HG02970 (cell line): ENCODE measurements around the gene LRRC18.

Experiments used
- ATAC-seq: cut with Tn5 transposase; IDR thresholded peaks from one replicate; pipeline ENCODE4 v1.9.1; 2021; ENCODE audit warnings: mild to moderate bottlenecking, moderate library complexity, moderate number of reproducible peaks; ENCODE audit not compliant: unreplicated experiment, low FRiP score

Gene LRRC18

DNA sequence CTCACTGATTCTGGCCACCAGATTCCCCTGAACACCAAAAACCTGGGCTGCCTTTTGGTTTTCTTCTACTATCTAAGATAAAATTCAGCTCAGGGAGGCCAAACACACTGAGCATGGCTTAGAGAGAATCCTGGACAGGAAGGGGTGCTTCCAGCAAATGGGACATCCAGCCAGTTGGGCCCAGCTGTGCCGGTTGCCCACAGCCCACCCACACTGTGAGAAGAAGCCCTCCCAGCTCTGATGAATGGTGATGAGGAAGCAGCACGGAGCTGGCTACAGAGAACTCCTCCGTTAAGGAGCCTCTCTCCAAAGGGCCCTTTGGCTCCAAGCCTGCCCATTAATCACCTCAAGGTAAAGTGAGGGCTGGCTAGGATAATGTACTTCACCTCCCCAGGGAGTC is 15.9 kb downstream of the LRRC18 start:
- no peak for ATAC-seq

DNA sequence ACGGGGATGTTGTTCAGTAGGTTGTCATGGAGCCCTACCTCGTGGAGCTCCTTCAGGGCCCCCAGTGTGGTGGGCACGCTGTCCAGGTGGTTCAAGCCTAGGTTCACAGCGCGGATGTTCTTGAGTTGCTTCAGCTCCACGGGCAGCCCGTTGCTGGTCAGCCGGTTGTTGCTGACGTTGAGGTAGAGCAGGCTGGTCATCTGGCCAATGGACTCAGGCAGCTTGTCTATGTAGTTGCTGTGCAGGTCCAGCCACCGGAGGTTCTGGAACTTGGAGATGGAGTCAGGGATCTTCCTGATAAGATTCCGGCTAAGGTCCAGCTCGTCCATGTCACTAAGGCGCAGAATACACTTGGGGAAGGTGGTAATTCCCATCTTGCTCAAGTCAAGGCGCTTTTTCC is 26.0 kb downstream of the LRRC18 start:
- no peak for ATAC-seq

DNA sequence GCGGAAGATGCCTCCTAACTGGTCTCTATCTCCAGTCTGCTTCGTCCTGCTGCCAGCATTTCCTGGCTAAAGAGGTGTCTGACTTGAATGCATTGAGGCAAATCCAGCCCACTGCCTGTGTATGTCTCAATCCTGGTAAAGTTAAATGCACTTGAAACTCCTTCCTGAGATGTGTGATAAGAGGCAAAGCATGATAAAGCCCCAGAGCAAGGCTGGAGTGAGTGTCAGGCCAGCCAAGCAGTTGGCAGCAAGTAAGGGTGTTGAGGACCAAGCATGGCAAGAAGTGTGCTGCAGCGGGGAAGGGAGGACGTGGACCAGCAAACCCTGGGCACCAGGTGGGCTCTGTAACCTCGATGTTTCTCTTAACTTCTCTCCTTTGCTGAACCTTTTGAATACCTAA is 29.1 kb downstream of the LRRC18 start:
- no peak for ATAC-seq

DNA sequence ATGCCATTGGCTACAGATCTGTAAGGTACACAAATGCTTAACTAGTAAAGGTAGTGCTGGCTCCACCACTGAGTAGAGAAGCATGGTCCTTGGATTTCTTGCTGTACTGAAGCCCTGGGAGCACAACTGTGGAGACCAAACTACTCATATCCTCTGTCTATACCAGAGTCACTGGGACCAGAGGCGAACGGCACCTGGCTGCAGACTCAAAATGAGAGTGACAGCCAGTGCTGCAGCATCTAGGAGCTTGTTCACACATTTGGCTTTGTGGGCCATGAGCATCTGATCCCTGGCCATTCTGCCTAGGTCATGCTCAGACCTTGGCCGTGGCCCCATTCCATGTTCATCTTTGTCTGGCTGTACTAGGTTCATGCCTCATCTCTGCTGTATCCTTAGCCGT is 31.9 kb downstream of the LRRC18 start:
- no peak for ATAC-seq

DNA sequence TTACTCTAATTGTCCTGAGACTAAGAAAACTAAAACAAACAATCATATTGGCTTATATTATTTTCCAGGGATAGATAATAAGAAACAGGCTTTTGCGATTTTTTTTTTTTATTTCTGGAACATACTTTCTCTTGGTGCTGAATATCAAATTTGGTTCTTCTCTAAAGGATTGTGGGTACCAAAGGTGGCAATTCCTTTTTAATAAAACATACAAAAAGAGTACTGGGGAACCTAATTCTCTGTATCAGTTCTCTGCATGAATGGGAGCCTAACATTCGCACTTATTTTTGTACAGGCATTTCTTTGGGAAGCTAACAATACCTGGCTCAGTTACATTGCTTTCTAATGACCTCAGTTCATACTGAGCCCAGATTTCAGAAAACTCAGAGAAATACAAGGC is 32.8 kb downstream of the LRRC18 start:
- ATAC-seq = no peak

DNA sequence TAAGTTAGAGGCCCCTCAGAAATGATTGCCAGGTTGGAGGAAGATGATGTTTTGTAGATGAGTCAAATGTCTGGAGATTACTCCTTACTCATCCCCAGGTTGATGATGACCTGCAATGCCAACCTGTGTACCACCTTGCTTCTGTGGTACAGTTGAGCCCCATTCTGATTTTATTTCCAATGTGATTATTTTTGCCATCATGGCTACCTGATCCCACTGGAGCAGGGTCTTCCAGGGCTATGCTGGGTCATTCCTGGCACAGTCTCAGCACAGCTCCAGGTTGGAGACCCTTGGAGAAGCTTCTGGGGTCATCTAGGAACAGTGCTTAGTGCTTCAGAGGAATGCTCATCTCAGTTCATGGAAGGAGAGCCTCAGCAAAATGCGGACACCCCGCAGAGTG is 34.3 kb downstream of the LRRC18 start:
- no peak for ATAC-seq

DNA sequence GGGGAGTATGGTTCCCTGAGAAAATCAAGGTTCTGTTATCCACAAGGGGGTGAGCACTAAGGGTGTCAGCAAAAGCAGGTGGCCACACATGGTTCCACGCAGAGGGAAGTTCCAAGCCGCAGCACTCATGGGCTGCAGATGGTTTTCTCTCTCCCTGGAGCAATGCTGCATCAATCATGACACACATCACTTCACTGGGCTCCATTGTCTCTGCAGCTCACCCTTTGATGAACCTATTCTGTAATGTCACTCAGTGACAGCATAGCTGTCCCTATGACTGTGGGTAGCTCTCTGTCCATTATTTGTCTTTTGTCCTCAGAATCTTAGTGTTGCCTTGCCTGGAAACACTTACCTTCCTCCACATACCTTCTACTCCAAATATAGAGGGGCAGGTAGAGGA is 34.8 kb downstream of the LRRC18 start:
- no peak for ATAC-seq

DNA sequence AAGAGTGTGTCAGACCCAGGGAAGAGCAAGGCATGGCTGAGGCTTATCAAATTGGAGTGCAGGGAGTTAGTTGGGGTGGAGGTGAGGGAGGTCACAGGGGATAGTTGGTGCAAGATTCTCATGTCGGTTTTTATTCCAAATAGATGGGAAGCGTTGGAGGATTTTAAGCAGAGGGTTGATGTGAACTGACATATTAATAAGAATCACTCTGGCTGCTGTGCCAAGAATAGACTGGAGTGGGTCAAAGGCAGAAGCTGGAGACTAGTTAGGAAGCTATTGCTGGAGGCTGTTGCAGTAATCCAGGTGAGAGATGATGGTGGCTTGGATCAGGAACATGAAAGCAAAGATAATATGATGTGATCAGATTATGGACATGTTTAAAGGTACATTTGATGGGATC is 36.5 kb downstream of the LRRC18 start:
- ATAC-seq = no peak

DNA sequence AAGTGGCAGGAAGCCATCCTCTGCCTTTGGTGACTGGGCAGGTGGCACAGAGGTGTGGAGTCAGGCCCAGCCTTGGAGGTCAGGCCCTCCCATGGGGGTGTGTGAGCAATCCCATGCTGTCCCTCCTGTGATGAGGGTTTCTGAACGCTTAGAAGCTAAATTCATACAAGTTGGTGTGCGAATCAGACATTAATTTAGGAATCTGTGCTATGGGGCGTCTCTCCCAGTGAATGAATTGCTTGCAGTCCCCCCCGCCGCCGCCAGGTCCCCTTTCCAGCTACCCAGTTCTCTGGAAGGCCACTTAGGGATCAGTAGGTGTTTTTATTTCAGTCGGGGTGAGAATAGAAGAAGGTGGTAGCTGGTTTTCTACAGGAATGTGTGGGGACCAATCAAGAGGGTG is 37.5 kb downstream of the LRRC18 start:
- ATAC-seq = no peak

DNA sequence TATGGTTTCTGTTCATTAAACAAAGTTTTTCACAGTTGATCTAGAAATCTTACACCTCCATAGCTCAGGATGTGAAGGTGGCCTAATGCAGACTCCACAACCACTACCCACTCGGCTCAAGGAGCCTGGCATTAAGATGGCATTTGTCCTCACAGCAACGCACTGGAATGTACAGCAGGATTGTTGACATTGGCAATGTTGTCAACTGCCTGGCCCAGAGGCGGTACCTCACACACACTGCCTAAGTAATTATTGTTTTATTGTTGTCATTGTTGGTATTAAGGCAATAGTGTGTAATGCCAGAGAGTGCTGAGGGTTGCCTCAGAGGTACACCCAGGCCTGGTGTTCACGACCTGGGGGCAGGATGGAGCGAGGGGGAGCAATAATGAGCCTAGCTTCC is 38.3 kb downstream of the LRRC18 start:
- no peak for ATAC-seq

DNA sequence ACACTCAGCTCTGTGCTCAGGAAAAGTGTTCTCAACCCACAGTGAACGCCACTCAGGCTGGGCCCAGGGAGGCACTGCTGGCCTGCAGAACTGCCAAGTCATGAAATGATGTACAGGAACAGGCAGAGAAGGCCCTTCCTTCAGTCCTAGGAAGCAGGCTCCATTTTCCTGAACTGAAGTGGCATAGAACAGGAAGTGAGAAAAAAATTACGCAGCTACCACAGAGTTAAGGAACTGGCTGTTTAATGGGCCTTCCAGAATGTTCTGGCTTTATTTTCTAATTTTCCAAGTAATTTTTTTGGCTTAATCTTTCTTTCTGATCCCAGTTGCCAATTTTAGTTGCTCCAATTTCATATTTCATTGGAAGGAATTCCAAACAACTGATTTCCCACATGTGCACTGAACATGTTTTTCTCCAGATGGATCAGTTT is 39.3 kb downstream of the LRRC18 start:
- ATAC-seq = no peak

DNA sequence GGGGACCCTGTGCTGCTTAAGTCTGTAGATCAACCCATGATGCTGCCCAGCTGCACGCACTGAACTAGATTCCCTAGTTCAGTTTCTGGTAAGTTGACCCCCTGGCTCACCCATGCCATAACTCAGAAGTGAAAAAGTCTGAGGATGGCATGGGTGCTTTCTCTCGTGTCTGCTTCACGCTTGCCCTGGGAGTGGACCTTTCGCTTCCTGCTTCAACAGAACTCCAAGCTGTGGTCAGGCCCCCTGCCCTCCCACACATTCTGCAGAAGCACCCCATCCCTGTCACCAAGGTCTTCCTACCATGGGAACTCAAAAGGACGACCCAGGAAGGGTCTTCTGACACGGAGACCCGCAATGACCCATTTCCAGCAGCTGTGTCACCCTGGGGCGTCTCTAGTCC is 39.9 kb downstream of the LRRC18 start:
- ATAC-seq = no peak

DNA sequence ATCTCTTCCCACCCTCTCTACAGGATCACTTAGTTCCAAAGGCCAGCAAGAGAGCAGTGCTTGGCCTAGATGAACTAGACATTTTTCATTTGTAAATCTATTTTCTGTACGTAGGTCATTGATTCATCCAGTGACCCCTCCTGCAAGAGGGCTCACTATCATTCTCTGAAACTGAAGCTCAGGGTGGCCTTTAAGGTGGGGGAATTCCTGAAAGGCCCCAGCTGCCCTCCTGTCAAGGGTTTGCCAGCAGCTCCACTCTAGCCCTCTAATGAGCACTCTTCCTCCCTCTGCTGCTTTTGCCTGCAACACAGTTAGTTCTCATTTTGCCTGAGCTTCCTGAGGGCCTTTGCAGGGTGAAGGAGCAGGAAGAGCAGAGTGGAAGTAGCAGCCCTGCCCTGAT is 41.2 kb downstream of the LRRC18 start:
- ATAC-seq = no peak

DNA sequence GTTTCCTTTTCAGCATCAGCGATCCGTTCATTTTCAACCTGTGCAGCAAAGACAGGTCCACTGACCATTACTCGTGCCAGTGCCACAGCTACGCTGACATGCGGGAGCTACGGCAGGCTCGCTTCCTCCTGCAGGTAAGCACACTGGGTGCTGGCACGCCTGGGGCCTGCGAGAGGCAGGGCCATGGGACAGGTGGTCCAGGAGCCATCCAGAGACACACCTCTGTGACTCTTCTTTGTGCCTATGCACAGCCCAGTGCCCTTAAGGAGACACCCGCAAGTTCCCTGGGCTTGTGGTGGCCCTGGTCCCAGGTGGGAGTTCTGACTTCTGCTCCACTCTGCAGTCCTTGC is 42.2 kb downstream of the LRRC18 start:
- ATAC-seq = no peak

DNA sequence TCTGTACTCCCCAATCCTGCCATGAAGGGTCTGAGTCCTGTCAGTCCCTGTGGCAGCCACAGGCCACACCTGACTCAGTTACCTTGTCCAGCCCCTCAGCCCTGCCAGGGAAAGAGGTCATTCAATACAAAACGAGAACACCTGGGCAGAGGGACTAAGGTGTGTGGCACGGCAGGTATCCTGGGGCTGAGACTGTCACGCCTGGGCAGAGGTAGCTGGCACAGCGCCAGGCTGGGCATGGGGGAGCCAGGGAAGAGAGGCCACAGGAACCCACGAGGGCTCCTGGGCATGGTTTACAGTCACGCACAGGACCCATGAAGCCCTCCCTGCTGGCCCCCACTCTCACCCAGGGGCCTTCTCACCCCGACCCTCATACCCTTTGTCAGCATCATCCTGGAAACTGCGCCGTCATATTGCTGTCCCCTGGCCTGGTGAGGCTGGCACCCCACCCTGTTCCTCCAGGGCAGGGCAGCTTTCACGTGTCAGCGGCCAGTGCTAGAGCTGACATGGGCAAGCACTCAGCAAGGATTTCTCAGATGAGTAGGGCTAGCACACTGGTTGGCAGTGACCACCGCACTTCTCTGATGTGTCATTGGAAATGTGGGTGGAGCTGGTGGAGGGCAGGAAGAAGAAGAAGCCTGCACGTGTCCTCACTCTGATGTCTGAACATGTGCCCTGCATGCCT is 42.7 kb downstream of the LRRC18 start:
- no peak for ATAC-seq

DNA sequence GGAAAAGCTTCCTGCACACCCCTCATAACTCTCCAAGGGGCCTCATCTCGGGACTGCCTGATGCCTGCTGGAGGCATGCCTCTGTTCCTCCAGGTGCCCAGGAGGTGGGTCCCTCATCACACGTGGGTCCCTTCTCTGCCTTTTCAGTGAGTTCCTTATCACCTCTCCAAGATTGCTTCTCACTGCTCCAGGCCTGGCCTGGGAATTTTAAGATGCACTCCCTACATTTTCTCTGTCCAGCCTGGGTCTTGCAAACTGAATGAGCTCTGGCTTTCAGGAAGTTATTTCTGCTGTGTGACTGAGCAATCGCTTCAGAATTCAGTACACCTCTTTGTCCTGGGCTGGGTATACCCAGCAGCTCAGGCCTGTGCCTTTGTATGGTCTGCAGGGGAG is 43.8 kb downstream of the LRRC18 start:
- ATAC-seq = no peak

DNA sequence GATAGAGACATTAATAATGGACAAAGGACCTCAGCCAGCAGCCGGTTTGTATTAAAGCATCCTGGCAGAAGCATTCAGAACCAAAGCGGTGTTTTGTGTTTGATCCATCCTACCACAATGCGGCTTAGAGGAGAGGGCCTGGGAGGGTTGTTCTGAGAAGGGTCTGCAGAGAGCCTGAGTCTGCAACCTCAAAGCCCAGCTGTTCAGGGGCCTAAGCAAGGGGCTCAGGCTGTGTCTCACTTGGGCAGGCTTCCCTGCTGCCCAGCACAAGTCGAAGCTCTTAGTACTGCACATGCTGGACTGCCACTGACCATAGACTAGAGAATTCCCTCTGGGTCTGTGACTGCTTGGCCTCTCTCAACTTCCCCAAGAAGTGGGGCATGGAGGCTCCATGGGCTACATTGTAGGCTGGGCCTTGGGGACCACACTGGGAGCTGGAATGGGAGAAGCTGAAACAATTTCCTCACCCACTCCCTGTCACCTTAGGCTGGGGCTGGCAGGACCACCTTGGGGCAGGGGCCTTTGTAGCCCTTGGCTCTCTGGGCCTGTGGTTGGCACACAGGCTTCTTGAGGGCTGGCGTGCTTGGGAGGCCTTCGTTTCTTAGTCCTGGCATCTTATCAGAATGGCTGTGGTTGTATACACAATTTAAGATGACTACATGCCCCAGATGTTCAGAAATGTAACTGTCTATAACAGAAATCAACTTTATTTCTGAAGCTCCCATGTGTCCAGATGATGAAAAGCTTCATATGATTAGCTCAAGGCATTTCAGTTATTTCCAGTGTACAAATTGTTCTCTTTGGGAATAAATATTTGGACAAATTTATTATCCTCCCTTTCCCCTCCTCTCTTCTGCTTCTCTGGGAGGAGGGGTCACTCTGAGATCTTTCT is 44.5 kb downstream of the LRRC18 start:
- no peak for ATAC-seq

DNA sequence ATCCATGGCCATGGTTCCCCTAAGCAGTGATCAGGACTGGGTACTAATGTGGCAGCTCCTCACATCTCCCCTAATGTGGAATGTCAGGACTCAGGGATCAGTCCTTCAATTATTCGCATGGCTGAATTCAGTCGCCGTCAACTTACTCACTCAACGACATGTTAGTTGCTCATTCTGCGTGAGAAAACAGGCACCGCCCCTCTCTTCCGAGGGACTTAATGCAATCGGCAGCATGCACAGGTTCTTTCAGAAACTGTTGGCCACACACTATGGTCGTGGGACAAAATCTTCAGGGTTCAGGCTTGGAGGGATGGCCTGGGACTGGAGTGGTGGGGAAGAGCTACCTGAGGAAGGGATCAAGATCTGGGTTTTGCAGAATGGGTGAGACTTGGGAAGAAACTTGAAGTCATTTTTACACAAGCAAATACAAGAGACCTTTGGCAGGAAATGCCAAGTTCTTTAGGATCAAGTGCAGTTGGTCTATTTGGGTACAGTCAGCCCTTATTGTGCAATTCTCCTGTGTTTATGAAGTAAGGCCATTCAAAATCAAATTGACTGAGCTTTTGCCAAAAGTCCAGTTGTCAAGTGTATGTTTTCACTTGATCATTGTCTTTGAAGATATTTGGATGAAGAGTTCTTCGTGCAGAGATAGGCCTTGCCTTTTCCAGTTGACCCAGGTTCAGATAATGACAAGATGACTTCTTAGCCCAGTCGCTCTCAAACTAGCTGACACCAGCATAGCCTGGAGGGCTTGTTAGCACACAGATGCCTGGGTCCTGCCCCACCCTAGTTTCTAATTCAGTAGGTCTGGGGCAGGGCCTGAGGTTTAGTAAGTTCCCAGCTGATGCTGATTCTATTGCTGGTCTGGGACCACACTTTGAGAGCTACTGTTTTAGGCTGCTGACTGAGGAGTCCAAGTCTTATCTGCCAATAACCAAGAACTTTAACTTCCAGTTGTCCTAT is 48.5 kb downstream of the LRRC18 start:
- ATAC-seq = no peak

DNA sequence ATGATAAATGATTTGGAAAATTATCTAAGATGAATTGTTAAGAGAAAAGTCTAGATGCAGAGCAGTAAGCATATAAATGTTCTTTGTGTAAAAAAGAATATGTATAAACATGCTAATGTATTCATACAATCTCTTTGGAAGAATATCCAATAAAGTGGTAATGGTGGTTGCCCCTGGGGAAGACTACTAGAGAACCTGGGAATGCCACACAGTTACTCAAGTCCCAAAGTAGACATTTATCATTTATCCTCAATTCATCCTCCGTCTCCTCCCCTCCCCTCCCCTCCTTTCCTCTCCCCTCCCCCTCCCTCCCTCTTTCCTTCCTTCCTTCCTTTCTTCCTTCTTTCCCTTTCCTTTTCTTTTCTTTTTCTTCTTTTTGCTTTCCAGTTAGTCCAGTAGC is 51.7 kb downstream of the LRRC18 start:
- no peak for ATAC-seq

DNA sequence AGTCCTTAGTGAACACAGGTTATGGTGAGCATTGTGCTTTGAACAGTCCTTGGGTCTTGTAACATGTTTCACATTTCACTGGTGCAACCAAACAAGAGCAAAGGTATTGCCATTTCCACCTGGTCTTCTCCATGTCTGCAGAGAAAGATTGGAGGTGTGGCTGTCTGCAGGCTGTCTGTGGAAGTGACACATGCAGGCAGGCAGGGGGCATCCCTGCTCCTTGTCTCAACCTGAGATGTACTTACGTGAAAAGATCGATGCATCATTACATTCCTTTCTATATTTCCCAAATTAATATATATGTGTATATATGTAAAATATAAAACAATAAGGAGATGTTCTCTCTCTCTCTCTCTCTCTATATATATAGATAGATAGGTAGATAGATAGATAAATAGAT is 54.3 kb downstream of the LRRC18 start:
- ATAC-seq = no peak
